Hepatocyte (in vitro differentiated cells): Measurements from ENCODE around the gene SAMD11. TPM values are rescaled to one million over a fixed set of nuclear protein-coding genes. Genes with fewer than 3 reads are reported as not detected.

Experiments
- DNase-seq: peaks from one replicate; pipeline ENCODE4 v3.0.0-alpha.2; 2016; ENCODE audit warnings: low spot score
- H2AFZ ChIP-seq: fragments of 200-600 bp; sonication (generic); 2 replicates; pipeline ENCODE4 v1.6.0; 2016; ENCODE audit warnings: antibody characterized with exemption, mild to moderate bottlenecking
- H3K27ac ChIP-seq: fragments of 200-600 bp; sonication (generic); 2 replicates; pipeline ENCODE4 v1.5.1; 2016; ENCODE audit warnings: mild to moderate bottlenecking
- H3K27me3 ChIP-seq: fragments of 200-600 bp; sonication (generic); 2 replicates; pipeline ENCODE4 v1.6.1; 2016
- H3K36me3 ChIP-seq: fragments of 200-600 bp; sonication (generic); replicated peaks from 2 replicates; pipeline ENCODE4 v1.5.1; 2016; ENCODE audit warnings: low read depth; ENCODE audit not compliant: insufficient read depth
- H3K4me1 ChIP-seq: fragments of 200-600 bp; sonication (generic); 2 replicates; pipeline ENCODE4 v1.5.1; 2016; ENCODE audit warnings: mild to moderate bottlenecking, moderate library complexity; ENCODE audit not compliant: insufficient read depth
- H3K4me2 ChIP-seq: fragments of 200-600 bp; sonication (generic); 2 replicates; pipeline ENCODE4 v1.6.0; 2016
- H3K4me3 ChIP-seq: fragments of 200-600 bp; sonication (generic); 2 replicates; pipeline ENCODE4 v1.5.1; 2016; ENCODE audit warnings: mild to moderate bottlenecking
- H3K79me2 ChIP-seq: fragments of 200-600 bp; sonication (generic); 2 replicates; pipeline ENCODE4 v1.6.0; 2017; ENCODE audit warnings: mild to moderate bottlenecking
- H3K9me2 ChIP-seq: fragments of 200-600 bp; sonication (generic); replicated peaks from 2 replicates; pipeline ENCODE4 v1.6.0; 2017; ENCODE audit warnings: mild to moderate bottlenecking; ENCODE audit not compliant: insufficient read depth
- H3K9me3 ChIP-seq: fragments of 200-600 bp; sonication (generic); 2 replicates; pipeline ENCODE4 v1.5.1; 2016; ENCODE audit warnings: low read depth, mild to moderate bottlenecking
- H4K20me1 ChIP-seq: fragments of 200-600 bp; sonication (generic); 2 replicates; pipeline ENCODE4 v1.6.0; 2016; ENCODE audit warnings: mild to moderate bottlenecking; ENCODE audit not compliant: insufficient read depth, poor library complexity, severe bottlenecking
- CTCF ChIP-seq: fragments of 200-600 bp; sonication (generic); IDR thresholded peaks from 2 replicates; pipeline ENCODE4 v1.5.1; 2016; ENCODE audit warnings: antibody characterized with exemption, mild to moderate bottlenecking; ENCODE audit not compliant: poor library complexity
- EZH2 ChIP-seq: fragments of 200-600 bp; sonication (generic); IDR thresholded peaks from 2 replicates; pipeline ENCODE4 v1.6.1; 2016; ENCODE audit warnings: antibody characterized with exemption, mild to moderate bottlenecking, borderline replicate concordance
- EZH2phosphoT487 ChIP-seq: fragments of 200-600 bp; sonication (generic); IDR thresholded peaks from one replicate; pipeline ENCODE4 v1.6.1; 2018; ENCODE audit warnings: antibody characterized with exemption, mild to moderate bottlenecking, low read depth, moderate library complexity; ENCODE audit not compliant: unreplicated experiment, severe bottlenecking
- WGBS: methylation state at CpG from one replicate; pipeline ENCODE4 v1.1.6; 2016; ENCODE audit warnings: low lambda C conversion rate; ENCODE audit errors: missing lambda C conversion rate; 5-methylcytosine and 5-hydroxymethylcytosine counted together
- polyA plus RNA-seq: library from polyadenylated mRNA; unstranded; fragments of >200 nt; fragmentation: Nextera tagmentation; extraction: Ambion mirVana; gene quantifications from 2 replicates; pipeline ENCODE4 v1.2.1, GENCODE V29; 2016
- total RNA-seq: library from RNA; depleted of rRNA; stranded (reverse); fragments of >200 nt; gene quantifications from 2 replicates; pipeline ENCODE4 v1.2.3, GENCODE V29; 2014

The SAMD11 gene
- total and polyA plus RNA-seq, 2 experiments from 2014 or later, result 9.5 to 17.1 TPM

GRCh38 chr1:978835-979743, 55.4 kb downstream of the SAMD11 start:
- no peak overlapping the region for H2AFZ ChIP-seq
- H3K4me1 ChIP-seq, result peaks cover 3% of the 10 kb centered on the region
- no peak for DNase-seq
- H3K4me2 ChIP-seq, result no peak overlapping the region
- H3K9me2 ChIP-seq, result no peaks in the 10 kb centered on the region
- no peak overlapping the region for H3K4me3 ChIP-seq
- H3K36me3 ChIP-seq, result no peaks in the 10 kb centered on the region
- no peaks in the 10 kb centered on the region for H3K9me3 ChIP-seq
- no peak for TF ChIP-seq EZH2
- no peak for TF ChIP-seq EZH2phosphoT487
- no peak for TF ChIP-seq CTCF
- no peaks in the 10 kb centered on the region for H3K79me2 ChIP-seq
- WGBS, result 95% methylated on average over 48 of the region's 60 CpGs
- no peak overlapping the region for H3K27ac ChIP-seq
- no peaks in the 10 kb centered on the region for H4K20me1 ChIP-seq
- H3K27me3 ChIP-seq, result no peaks in the 10 kb centered on the region

DNA sequence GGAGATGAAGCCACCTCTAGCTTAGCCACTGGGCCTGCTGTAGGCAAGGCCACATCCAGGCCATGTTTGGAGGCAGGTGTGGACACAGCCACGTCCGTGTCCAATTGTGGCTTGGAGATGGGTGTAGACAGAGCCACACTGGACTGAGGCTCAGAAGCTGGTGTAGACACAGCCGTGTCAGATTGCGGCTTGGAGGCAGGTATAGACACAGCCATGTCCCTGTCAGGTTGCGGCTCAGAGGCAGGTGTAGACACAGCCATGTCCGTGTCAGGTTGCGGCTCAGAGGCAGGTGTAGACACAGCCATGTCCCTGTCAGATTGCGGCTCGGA, 56.0 kb downstream of the SAMD11 start:
- H3K4me1 ChIP-seq, result peaks cover 3% of the 10 kb centered on the region
- no peaks in the 10 kb centered on the region for H3K36me3 ChIP-seq
- no peaks in the 10 kb centered on the region for H3K9me2 ChIP-seq
- H3K4me3 ChIP-seq, result no peak overlapping the region
- WGBS, result 96% methylated on average over 9 of the region's 9 CpGs
- H3K79me2 ChIP-seq, result no peaks in the 10 kb centered on the region
- TF ChIP-seq EZH2phosphoT487 (no peak), CTCF (no peak), EZH2 (no peak)
- H3K4me2 ChIP-seq, result no peak overlapping the region
- H3K9me3 ChIP-seq, result no peaks in the 10 kb centered on the region
- DNase-seq, result no peak
- no peaks in the 10 kb centered on the region for H4K20me1 ChIP-seq
- no peak overlapping the region for H3K27ac ChIP-seq
- H3K27me3 ChIP-seq, result no peaks in the 10 kb centered on the region
- H2AFZ ChIP-seq, result no peak overlapping the region

GRCh38 chr1:980137-980571, 56.4 kb downstream of the SAMD11 start:
- no peak overlapping the region for H3K4me3 ChIP-seq
- no peak overlapping the region for H3K4me2 ChIP-seq
- no peak for DNase-seq
- peaks cover 3% of the 10 kb centered on the region for H3K4me1 ChIP-seq
- H3K9me2 ChIP-seq, result no peaks in the 10 kb centered on the region
- H3K27me3 ChIP-seq, result peaks cover 1% of the 10 kb centered on the region
- TF ChIP-seq EZH2phosphoT487 (no peak), CTCF (no peak), EZH2 (no peak)
- H4K20me1 ChIP-seq, result no peaks in the 10 kb centered on the region
- 84% methylated on average over 12 of the region's 13 CpGs for WGBS
- no peak overlapping the region for H3K27ac ChIP-seq
- no peak overlapping the region for H2AFZ ChIP-seq
- no peaks in the 10 kb centered on the region for H3K9me3 ChIP-seq
- no peaks in the 10 kb centered on the region for H3K79me2 ChIP-seq
- H3K36me3 ChIP-seq, result no peaks in the 10 kb centered on the region
